Measurements from ENCODE around the gene RAB23. TPM values are rescaled to one million over a fixed set of nuclear protein-coding genes. Genes with fewer than 3 reads are reported as not detected.

The RAB23 gene
- total RNA-seq, 1 experiment from 2014 or later, result 18.1 TPM

DNA sequence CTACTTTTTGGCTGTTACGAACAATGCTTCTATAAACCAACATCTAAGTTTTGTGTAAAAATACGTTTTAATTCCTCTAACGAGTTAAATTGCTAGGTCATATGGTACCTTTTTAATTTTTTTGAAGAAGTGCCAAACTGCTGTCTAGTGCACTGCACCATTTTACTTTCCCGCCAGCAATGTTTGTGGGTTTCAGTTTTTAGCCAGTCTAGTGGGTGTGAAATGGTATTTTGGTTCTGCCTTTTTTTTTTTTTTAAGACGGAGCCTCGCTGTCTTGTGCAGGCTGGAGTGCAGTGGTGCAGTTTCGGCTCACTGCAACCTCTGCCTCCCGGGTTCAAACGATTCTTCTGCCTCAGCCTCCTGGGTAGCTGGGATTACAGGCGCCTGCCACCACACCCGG, 84.1 kb downstream of the RAB23 start:
- Histone ChIP-seq H3K27ac (ENCODE audit: insufficient read length, low read depth, low read length) (no peak overlapping the region), H4K20me1 (ENCODE audit: control insufficient read depth, insufficient read depth, insufficient read length) (no peaks in the 10 kb centered on the region), H3K27me3 (ENCODE audit: insufficient read depth, low read length) (no peaks in the 10 kb centered on the region), H3T11ph (ENCODE audit: low read length) (no peak overlapping the region), H3K4me1 (ENCODE audit: insufficient read depth, low read length) (no peaks in the 10 kb centered on the region), H3K56ac (ENCODE audit: insufficient read length, low read depth, low read length) (no peak overlapping the region), H2BK5ac (ENCODE audit: insufficient read length, low read length) (no peak overlapping the region), H2AK5ac (ENCODE audit: insufficient read length, low read length) (no peak overlapping the region), H3K23me2 (ENCODE audit: insufficient read length, low read depth, low read length, poor library complexity, severe bottlenecking) (no peaks in the 10 kb centered on the region), H3K9me3 (ENCODE audit: control insufficient read depth, low read depth, low read length) (no peaks in the 10 kb centered on the region), H3K79me1 (ENCODE audit: insufficient read depth, low read depth, low read length, poor library complexity, severe bottlenecking) (no peaks in the 10 kb centered on the region), H3K14ac (ENCODE audit: insufficient read depth, low read length) (no peak overlapping the region), H4K5ac (ENCODE audit: insufficient read length, low read depth, low read length) (no peak overlapping the region), H2AFZ (ENCODE audit: low read length) (no peak overlapping the region), H4K8ac (replicated peaks; ENCODE audit: insufficient read length, low read depth, low read length) (no peak overlapping the region), H3K79me2 (ENCODE audit: insufficient read depth, low read length) (no peaks in the 10 kb centered on the region; the same call in 1 of the 2 replicates), H3K23ac (ENCODE audit: insufficient read length, low read depth, low read length) (no peak overlapping the region), H2BK20ac (ENCODE audit: low read depth, low read length, poor library complexity, severe bottlenecking) (no peak overlapping the region), H2BK12ac (ENCODE audit: insufficient read length, low read depth, low read length) (no peak overlapping the region), H4K91ac (ENCODE audit: insufficient read length, low read depth, low read length) (no peak overlapping the region), H2BK15ac (ENCODE audit: low read depth, low read length) (no peak overlapping the region), H3K4me2 (ENCODE audit: insufficient read depth, insufficient read length, low read length) (no peak overlapping the region), H3K18ac (ENCODE audit: insufficient read length, low read depth, low read length) (no peak overlapping the region), H3K4ac (ENCODE audit: low read depth, low read length) (no peak overlapping the region), H3K9ac (ENCODE audit: extremely low read depth, insufficient read length, low read length) (no peak overlapping the region), H2BK120ac (ENCODE audit: low read depth, low read length, poor library complexity, severe bottlenecking) (no peak overlapping the region)
- Mint-ChIP-seq H3K27ac (no peak overlapping the region), H3K4me1 (no peaks in the 10 kb centered on the region), H3K4me3 (no peak overlapping the region), H3K27me3 (ENCODE audit: low read depth) (no peaks in the 10 kb centered on the region), H3K9me3 (no peaks in the 10 kb centered on the region), H3K36me3 (ENCODE audit: insufficient read depth in 1 of 3, low read depth in 3 of 3) (peaks cover 7 to 37% (median 35%) of the 10 kb centered on the region in 3 experiments; a peak in 6 of 7 replicates)
- DNase-seq, result no peak
- WGBS (ENCODE audit: extremely low coverage, insufficient read length, low lambda C conversion rate), result no CpG with 5 or more reads among the region's 11 CpGs
- TF ChIP-seq, protein P1, sequence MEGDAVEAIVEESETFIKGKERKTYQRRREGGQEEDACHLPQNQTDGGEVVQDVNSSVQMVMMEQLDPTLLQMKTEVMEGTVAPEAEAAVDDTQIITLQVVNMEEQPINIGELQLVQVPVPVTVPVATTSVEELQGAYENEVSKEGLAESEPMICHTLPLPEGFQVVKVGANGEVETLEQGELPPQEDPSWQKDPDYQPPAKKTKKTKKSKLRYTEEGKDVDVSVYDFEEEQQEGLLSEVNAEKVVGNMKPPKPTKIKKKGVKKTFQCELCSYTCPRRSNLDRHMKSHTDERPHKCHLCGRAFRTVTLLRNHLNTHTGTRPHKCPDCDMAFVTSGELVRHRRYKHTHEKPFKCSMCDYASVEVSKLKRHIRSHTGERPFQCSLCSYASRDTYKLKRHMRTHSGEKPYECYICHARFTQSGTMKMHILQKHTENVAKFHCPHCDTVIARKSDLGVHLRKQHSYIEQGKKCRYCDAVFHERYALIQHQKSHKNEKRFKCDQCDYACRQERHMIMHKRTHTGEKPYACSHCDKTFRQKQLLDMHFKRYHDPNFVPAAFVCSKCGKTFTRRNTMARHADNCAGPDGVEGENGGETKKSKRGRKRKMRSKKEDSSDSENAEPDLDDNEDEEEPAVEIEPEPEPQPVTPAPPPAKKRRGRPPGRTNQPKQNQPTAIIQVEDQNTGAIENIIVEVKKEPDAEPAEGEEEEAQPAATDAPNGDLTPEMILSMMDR (conservative IDR thresholded peaks at IDR 0.05), result no peak
